LNCaP clone FGC (cell line): Measurements from ENCODE around the gene C4orf50.

ENCODE experiments used
- DNase-seq: peaks from one replicate; pipeline ENCODE4 v3.0.0-alpha.2; 2011; ENCODE audit warnings: low read depth
- H3K4me3 ChIP-seq: 2 replicates; pipeline ENCODE4 v1.5.1; 2011; ENCODE audit warnings: mild to moderate bottlenecking, low read depth, low read length, control low read depth
- TF ChIP-seq, protein P1 (sequence below): IDR thresholded peaks from 2 replicates; pipeline ENCODE4 v1.5.1; 2012; ENCODE audit warnings: mild to moderate bottlenecking; ENCODE audit not compliant: control insufficient read depth, insufficient read depth; ENCODE audit errors: extremely low read depth

The C4orf50 gene

DNA sequence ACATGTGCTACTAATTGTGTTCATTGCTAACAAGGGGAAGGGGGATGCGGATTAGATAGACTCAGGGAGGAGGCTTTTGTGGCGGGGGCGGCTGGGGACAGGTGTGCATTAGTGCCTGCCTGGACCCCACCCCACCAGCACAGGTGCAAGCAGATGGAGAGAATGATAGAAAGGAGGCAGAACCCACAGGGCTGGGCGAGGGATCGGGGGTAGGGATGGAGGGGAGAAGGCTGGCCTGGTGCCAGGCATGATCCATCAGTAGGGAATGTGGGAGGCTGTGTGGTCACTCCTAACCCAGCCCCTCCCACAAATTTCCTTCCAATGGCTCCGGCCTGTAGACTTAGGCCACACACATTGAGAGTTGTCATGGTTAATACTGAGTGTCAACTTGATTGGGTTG is 94.9 kb downstream of the C4orf50 start:
- DNase-seq: no peak
- no peak overlapping the region for H3K4me3 ChIP-seq
- TF ChIP-seq, protein P1, sequence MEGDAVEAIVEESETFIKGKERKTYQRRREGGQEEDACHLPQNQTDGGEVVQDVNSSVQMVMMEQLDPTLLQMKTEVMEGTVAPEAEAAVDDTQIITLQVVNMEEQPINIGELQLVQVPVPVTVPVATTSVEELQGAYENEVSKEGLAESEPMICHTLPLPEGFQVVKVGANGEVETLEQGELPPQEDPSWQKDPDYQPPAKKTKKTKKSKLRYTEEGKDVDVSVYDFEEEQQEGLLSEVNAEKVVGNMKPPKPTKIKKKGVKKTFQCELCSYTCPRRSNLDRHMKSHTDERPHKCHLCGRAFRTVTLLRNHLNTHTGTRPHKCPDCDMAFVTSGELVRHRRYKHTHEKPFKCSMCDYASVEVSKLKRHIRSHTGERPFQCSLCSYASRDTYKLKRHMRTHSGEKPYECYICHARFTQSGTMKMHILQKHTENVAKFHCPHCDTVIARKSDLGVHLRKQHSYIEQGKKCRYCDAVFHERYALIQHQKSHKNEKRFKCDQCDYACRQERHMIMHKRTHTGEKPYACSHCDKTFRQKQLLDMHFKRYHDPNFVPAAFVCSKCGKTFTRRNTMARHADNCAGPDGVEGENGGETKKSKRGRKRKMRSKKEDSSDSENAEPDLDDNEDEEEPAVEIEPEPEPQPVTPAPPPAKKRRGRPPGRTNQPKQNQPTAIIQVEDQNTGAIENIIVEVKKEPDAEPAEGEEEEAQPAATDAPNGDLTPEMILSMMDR: no peak

DNA sequence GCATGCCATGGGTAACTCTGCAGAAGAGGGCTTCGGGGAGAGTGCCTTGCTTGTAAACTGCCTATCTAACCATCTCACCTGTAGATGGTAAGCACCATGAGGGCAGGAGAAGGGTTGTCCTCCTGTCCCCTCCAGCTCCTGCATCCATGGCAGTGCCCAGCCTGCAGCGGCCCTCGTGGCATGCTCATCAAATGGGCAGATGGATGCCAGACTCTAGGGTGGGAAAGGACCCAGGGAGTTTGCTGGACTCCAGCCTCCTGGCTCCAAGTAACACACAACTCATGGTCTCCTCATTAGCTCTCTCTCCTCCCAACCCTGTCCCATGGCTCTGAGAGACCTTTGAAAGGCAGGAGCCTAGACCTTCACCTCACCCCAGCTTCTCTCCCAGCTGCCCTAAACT is 95.7 kb downstream of the C4orf50 start:
- DNase-seq: no peak
- TF ChIP-seq, protein P1: no peak
- H3K4me3 ChIP-seq: no peak overlapping the region

DNA sequence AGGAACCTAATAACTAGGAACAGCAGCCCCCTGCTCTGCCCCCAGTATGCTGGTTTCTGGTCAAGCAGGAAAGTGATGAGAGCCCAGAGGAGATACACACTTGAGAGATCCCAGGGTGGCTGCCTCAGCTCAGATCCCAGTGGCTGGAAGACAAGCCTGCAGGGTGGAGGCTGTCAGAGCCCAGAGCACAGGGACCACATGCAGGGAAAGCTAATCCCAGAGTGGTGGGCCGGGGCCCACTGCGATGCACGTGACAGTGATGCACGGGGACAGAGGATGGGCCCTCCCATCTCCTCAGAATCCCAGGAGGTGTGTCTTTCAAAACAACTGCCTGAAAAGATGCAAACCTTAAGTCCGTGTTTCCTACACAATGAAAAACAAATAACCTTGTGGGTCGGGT is 96.2 kb downstream of the C4orf50 start:
- TF ChIP-seq, protein P1: no peak
- no peak overlapping the region for H3K4me3 ChIP-seq
- no peak for DNase-seq

DNA sequence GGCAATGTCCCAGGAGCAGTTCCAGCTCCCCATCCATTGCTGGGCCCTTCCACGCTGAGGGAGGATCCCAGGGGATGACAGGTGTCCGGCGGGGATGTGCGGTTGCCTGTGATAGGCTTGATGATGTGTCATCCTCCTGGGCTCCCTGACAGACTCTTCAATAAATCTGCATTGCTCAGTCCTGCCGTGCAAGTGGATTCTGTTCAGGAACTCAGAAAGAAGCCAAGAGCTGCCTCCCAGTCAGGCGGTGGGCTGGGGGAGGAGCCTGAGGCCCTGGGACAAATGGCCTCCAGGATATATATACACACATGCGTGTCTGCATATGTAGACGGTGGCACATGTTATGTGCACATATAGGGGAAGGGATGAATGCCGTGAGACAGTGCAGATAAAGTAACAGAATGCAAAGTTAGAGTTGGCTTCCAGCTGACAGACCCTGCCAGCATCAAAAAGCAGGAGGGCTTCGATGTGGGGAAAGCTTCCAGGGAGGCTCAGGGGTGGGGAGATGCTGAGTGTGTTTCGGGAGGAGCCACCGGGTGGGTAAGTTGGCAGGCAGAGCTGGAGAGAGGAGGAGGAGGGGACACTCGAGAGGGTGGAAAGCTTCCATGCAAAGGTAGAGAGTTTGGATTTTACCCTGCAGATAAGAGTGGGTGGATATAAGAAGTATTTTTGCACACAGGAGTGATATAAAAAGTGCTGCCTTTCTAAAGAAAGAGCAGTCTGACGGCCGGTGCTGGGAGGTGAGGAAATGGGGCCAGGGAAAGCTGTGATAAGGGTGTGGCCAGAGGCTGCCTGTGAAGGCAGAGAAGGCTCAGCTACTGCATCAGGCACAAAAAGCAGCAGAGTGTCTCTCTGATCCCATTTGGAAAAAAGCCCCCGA is 96.9 kb downstream of the C4orf50 start:
- no peak overlapping the region for H3K4me3 ChIP-seq
- TF ChIP-seq, protein P1: no peak
- no peak for DNase-seq

DNA sequence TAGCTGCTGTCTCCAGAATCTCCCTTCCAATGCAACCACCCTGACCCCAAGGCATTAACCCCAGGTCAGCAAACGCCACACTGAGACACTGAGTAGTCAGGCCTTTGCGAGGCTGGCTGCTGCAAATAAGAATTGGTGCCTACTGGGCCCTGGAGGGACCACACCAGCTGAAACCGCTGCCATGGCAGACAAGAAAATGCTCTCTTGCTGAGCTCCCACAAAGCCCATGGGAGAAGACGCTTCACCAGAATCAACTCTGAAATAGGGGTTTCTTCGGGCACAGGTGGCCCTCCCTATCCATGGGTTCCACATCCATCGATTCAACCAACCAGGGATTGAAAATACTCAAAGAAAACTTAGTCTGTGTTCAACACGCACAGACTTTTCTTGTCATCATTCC is 98.7 kb downstream of the C4orf50 start:
- H3K4me3 ChIP-seq: no peak overlapping the region
- no peak for DNase-seq
- TF ChIP-seq, protein P1: no peak

DNA sequence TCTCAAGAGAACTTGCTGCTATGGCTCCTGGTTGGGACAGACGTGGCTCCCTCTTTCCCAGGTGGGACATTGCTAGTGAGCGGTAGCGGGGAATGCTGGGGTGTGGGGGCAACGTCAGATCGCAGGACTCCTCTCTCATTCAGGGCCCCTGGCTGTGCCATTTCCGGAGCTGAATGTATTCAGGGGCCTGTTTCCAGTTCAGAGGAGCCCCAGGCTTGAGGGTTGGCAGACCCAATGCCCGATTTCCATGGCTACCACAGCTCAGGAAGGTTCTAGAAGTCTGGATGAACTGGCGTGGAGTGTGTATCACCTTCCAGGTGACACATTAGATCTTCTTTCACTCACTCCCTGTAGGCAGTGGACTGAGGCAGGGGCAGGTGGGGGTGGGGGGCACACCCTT is 99.2 kb downstream of the C4orf50 start:
- H3K4me3 ChIP-seq: no peak overlapping the region
- DNase-seq: no peak
- TF ChIP-seq, protein P1: no peak

DNA sequence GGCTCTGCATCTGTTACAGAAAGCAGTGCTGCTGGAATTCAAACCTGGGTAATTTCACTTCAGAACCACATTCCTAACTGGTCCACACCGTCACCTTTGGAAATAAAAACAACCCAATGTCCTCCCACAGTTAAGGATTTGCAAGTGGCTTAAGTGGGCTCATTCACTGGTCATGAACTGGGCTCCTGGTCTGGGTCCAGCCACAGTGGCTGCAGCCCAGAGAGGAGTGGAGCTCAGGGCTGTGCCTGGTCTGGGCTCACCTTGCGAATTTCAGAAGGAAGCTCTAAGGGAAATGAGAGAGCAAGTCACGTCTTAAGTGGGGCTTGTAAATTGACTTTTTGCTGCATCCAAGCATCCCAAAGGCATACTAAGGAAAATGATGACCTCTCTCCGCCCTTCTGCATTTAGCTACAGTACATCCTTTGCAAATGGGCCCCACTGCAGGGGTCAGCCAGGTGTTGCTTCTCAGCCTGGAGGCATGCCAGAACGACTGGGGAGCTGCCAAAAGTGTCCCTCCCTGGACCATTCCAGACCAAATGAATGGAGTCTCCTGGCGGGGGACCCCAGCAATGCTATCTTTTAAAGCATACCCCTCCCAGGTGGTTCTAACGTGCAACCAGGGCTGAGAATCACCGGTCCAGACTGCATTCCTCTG is 99.8 kb downstream of the C4orf50 start:
- H3K4me3 ChIP-seq: no peak overlapping the region
- TF ChIP-seq, protein P1: no peak
- no peak for DNase-seq
